22Rv1 (cell line): Measurements from ENCODE around the gene OPRPN.

Source experiments
- CTCF ChIP-seq: fragments of 450-650 bp; IDR thresholded peaks from 2 replicates; pipeline ENCODE4 v1.5.1; 2017; ENCODE audit warnings: mild to moderate bottlenecking
- ZFX ChIP-seq: fragments of 450-650 bp; IDR thresholded peaks from 2 replicates; pipeline ENCODE4 v1.6.1; 2017; ENCODE audit warnings: antibody characterized with exemption, borderline replicate concordance

- TF ChIP-seq CTCF (no peak), ZFX (no peak)
Measured at GRCh38 chr4:70443329-70443728, 45.6 kb downstream of the OPRPN start.
